ENCODE data around the gene FCHSD1. TPM values are rescaled to one million over a fixed set of nuclear protein-coding genes. Genes with fewer than 3 reads are reported as not detected.

The FCHSD1 gene
- total RNA-seq, 1 donor from 2014 or later, result 59.0 TPM

- intact Hi-C loops (cut with micrococcal nuclease), result no loop called here
Measured at GRCh38 chr5:141647242-141647641, 4.0 kb downstream of the FCHSD1 start.

DNA sequence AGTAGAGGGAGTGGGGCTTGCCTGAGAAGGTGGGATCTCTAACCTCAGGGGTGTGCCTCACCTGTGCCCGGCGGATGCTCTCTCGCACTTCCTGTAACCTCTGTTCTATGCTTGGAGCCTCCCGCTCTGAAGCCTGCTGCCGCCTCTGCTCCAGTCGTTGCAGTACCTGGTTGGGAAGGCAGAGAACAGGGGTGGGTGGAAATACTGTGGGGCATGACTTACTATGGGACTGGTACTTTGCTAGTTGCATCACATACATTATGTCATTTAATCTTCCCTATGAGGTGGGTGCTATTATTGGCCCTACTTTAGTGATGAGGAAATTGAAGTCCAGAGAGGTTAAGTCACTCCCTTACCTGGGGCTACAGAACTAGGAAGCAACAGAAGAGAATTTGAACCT, 5.2 kb downstream of the FCHSD1 start:
- intact Hi-C loops (cut with micrococcal nuclease), result no loop called here

- intact Hi-C loops (cut with micrococcal nuclease), result no loop called here
Measured at GRCh38 chr5:141641634-141642267, 9.5 kb downstream of the FCHSD1 start.

- intact Hi-C loops (cut with micrococcal nuclease), result no loop called here
Measured at GRCh38 chr5:141640698-141641097, 10.5 kb downstream of the FCHSD1 start.

GRCh38 chr5:141640051-141640415, 11.2 kb downstream of the FCHSD1 start:
- intact Hi-C loops (cut with micrococcal nuclease), result no loop called here

GRCh38 chr5:141639357-141640050, 11.7 kb downstream of the FCHSD1 start:
- intact Hi-C loops (cut with micrococcal nuclease), result loop anchor here (5.0 to 10.0 kb wide), 4 partner anchors 43 to 1237 kb away; partner anchors contain the start of genes ANKHD1, APBB3, ARAP3 and NDFIP1

DNA sequence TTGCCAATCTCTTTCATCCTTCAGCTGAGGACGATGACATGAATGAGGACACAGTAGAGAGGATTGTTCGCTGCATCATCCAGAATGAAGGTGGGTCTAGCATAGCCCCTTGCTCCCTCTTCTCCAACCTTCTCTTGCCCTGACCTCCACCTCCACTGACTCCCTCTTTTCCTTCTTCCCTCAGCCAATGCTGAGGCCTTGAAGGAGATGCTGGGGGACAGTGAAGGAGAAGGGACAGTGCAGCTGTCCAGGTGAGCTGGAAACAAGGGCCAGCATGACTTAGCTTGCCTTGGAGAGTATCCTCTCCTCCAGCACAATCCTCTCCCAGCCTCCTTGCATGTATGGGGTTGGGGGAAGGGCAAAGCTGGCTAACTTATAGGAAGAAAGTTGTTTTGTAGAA, 12.4 kb downstream of the FCHSD1 start:
- intact Hi-C loops (cut with micrococcal nuclease), result loop anchor here (1.0 to 10.0 kb wide), 5 partner anchors 44 to 1236 kb away; partner anchors contain the start of genes ANKHD1, APBB3, ARAP3 and NDFIP1

DNA sequence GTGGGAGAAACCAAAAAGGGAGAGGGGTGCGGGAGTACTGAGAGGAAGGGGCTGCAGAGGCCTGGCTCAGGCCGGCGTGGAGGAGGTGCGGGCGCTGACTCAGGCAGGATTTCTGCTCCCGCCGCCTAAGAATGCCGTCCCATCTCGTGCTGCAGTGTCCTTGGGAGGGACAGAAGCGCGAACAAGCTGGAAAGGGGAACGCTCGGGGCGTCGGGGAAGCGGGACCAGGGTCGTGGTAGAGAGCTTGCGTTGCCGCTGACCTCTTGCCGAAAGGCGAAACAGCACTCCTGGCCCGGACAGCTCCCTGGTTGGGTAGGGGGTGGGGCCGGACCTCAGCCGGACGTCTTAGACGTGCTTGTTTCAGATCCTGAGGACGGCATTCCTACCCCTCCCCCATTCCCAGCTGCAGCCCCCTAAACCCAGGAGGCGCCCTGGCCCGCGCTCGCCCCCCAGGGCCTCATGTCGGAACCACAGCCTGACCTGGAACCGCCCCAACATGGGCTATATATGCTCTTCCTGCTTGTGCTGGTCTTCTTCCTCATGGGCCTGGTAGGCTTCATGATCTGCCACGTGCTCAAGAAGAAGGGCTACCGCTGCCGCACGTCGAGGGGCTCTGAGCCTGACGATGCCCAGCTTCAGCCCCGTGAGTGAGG, 13.3 kb downstream of the FCHSD1 start:
- intact Hi-C loops (cut with micrococcal nuclease), result loop anchor here (1.0 to 10.0 kb wide), 7 partner anchors 44 to 1236 kb away; partner anchors contain the start of genes ANKHD1, APBB3, ARAP3 and NDFIP1

- intact Hi-C loops (cut with micrococcal nuclease), result loop anchor here (1.0 to 10.0 kb wide), 6 partner anchors 45 to 1235 kb away; partner anchors contain the start of genes ANKHD1, APBB3, ARAP3 and NDFIP1
Measured at GRCh38 chr5:141637123-141637766, 14.0 kb downstream of the FCHSD1 start.

- intact Hi-C loops (cut with micrococcal nuclease), result loop anchor here (1.0 to 10.0 kb wide), 14 partner anchors 13 to 1234 kb away; partner anchors contain the start of genes ANKHD1, APBB3, ARAP3 and FCHSD1
Measured at GRCh38 chr5:141636413-141637122, 14.7 kb downstream of the FCHSD1 start, which contains the start of the genes HDAC3 and RELL2. TSS of gene HDAC3 (minus strand) at chr5:141636849. CDS start at chr5:141636790, 59 bp downstream. TSS of gene RELL2 (plus strand) at chr5:141636997. CDS start at chr5:141638226, 1,229 bp downstream.

DNA sequence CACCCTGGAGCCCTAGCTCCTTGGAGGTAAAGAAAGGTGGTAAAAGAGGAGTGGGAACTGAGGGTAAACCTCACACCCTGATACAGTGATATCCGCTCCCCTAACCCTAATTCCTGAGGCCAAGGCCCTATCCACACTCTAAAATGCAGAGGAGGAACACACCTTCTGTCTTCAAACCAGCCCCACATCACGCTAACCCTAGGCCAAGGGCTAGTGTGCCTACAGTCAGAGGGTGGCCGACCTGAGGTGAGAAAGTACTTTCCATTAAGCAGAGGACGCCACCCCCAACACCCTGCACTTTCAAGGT, 15.2 kb downstream of the FCHSD1 start:
- intact Hi-C loops (cut with micrococcal nuclease), result loop anchor here (1.0 to 10.0 kb wide), 13 partner anchors 13 to 1234 kb away; partner anchors contain the start of genes ANKHD1, APBB3, ARAP3 and FCHSD1

DNA sequence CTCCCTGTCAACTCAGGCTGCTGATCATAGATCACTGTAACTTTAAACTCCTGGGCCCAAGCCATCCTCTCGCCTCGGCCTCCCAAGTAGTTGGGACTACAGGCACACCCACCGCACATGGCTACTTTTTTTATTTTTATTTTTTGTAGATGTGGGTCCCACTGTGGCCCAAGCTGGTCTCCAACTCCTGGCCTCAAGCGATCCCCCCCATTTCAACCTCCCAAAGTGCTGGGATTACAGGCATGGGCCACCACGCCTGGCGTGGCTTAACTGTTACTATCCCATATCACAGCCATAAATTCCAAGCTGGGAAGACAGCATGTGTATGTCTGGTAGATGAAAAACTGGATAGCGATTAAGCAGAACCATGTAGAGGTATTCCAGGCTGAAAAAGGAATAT, 15.6 kb downstream of the FCHSD1 start:
- intact Hi-C loops (cut with micrococcal nuclease), result loop anchor here (1.0 to 10.0 kb wide), 13 partner anchors 12 to 1233 kb away; partner anchors contain the start of genes ANKHD1, APBB3, ARAP3 and FCHSD1

- intact Hi-C loops (cut with micrococcal nuclease), result loop anchor here (5.0 to 10.0 kb wide), 4 partner anchors 48 to 1232 kb away; partner anchors contain the start of genes ANKHD1, APBB3, ARAP3 and NDFIP1
Measured at GRCh38 chr5:141634720-141635119, 16.5 kb downstream of the FCHSD1 start.

DNA sequence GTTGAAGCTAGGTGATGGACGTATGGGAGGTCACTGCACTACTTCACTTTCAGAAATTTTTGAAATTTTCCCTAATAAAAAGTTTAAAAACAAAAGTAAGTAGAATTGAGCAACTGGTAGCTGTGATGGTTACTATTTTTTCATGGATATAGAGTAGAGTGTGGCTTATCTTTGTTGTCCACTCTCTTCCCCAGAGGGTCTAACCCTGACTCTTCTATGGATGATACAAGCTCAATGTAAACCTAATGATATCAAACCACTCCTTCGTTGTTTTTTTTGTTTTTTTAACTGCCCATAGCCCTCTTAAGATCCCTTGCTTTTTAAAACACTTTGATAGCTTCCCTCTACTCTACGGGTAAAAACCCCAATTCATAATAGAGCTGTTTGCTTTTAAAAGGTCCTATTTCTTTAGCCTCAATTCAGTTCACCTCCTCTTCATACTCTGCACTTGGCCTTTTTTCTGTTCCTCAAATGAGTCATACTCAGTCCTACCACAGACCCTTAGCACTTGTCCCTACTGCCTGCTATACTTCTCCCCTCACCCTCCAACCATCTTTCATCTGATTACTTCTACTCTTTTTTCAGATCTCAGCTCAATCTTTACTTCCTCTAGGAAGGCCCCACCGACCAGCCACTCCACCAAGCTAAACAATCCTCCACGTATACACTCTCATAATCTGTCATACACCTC, 17.2 kb downstream of the FCHSD1 start:
- intact Hi-C loops (cut with micrococcal nuclease), result loop anchor here (10.0 kb wide), 1 partner anchor 1069 kb away; the partner anchor contains the start of genes APBB3 and SLC35A4

DNA sequence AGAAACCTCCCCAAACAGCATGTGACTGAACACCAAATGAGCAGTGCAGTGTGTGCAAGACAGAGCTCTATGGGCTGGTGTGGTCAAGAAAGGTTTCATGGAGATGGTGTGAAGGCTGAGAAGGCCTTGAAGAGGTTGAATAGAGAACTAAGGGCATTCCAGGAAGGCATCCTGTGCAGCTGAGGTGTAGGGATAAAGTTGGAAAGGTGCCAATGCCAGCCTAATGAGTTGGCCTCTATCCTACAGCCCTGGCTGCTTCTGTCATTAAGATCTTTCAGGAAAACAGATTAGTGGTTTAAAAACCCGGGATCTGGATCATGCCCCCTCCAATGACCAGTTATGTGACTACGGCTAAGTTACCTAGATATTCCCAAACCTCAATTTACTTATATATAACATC, 18.6 kb downstream of the FCHSD1 start:
- intact Hi-C loops (cut with micrococcal nuclease), result loop anchor here (10.0 kb wide), 1 partner anchor 1068 kb away; the partner anchor contains the start of genes APBB3 and SLC35A4

DNA sequence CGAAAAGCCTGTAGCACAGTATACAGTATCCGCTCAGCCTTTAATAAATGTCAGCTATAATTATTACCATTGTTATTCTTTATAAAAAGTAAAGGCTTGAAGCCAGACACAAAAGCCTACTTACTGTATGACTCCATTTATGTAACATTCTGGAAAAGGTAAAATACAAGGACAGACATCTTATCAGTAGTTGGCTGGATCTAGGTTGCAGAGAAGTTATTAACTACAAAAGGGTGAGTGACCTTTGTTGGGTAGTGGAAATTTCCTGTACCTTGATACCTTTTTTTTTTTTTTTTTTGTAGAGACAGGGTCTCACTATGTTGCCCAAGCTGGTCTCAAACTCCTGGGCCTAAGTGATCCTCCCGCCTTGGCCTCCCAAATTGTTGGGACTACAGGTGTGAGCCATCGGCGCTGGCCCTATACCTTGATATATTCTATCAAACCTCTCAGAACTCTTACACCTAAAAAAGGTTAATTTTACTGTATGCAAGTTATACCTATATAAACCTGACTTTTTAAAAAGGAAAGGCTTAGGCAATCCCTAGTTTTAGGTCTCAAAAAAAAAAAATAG, 20.6 kb downstream of the FCHSD1 start:
- intact Hi-C loops (cut with micrococcal nuclease), result loop anchor here (10.0 kb wide), 1 partner anchor 1066 kb away; the partner anchor contains the start of genes APBB3 and SLC35A4

- intact Hi-C loops (cut with micrococcal nuclease), result no loop called here
Measured at GRCh38 chr5:141628175-141628788, 22.9 kb downstream of the FCHSD1 start.

DNA sequence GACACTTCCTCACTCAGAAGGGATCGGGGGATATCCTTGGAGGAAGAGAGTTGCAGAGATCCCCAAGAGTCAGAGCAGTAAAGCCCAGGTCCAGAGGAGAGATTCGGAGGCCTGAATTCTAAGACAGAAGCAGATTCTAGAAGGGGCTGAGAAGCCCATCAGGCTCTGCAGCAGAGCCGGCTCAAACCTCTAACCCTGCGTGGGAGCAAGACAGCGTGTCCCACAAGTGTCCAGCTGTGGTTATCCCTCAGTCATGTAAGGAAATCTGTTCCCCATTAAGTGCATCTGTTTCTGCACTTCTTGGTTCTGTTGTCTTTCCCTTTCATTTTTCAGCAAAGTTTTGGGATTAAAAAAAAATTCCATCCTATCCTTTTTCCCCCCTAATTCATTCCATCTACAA, 27.6 kb downstream of the FCHSD1 start:
- intact Hi-C loops (cut with micrococcal nuclease), result loop anchor here (1.0 kb wide), 1 partner anchor 13 kb away; the partner anchor contains the start of genes HDAC3 and RELL2

All from T-helper 1 cell treated with Interleukin-12 subunit alpha and Interleukin-12 subunit beta and Interleukin-4 antibody, amounts not matched to agents 30 ng/mL and 1 ng/mL, for 36 hours (primary cell).